MM.1S (cell line): ENCODE data around the gene SLC29A3.

Experiments used
- DNase-seq: peaks from one replicate; pipeline ENCODE4 v3.0.0-alpha.2; 2015
- H2AFZ ChIP-seq: fragments of 300-600 bp; sonication (generic); 2 replicates; pipeline ENCODE4 v1.6.0; 2016; ENCODE audit warnings: antibody characterized with exemption, low read length
- H3F3A ChIP-seq: fragments of 300-600 bp; sonication (generic); 2 replicates; pipeline ENCODE4 v1.6.1; 2016; ENCODE audit warnings: mild to moderate bottlenecking, antibody characterized with exemption, low read length, moderate library complexity, mixed read lengths; ENCODE audit not compliant: insufficient read depth
- H3K27ac ChIP-seq: fragments of 300-600 bp; sonication (generic); 2 replicates; pipeline ENCODE4 v1.5.1; 2016; ENCODE audit warnings: mild to moderate bottlenecking, low read length
- H3K27me3 ChIP-seq: fragments of 300-600 bp; sonication (generic); replicated peaks from 2 replicates; pipeline ENCODE4 v1.6.0; 2016; ENCODE audit warnings: low read length; ENCODE audit not compliant: insufficient read depth
- H3K36me3 ChIP-seq: fragments of 300-600 bp; sonication (generic); replicated peaks from 2 replicates; pipeline ENCODE4 v1.6.1; 2016; ENCODE audit warnings: mild to moderate bottlenecking, low read length, mixed read lengths; ENCODE audit not compliant: insufficient read depth
- H3K4me1 ChIP-seq: fragments of 300-600 bp; sonication (generic); 2 replicates; pipeline ENCODE4 v1.6.1; 2016; ENCODE audit warnings: low read length, mixed read lengths
- H3K4me2 ChIP-seq: fragments of 300-600 bp; sonication (generic); 2 replicates; pipeline ENCODE4 v1.6.0; 2016; ENCODE audit warnings: low read depth, low read length
- H3K4me3 ChIP-seq: fragments of 300-600 bp; sonication (generic); 2 replicates; pipeline ENCODE4 v1.5.1; 2016; ENCODE audit warnings: low read length, mixed read lengths
- H3K79me2 ChIP-seq: fragments of 300-600 bp; sonication (generic); 2 replicates; pipeline ENCODE4 v1.6.1; 2016; ENCODE audit warnings: mixed run types, low read length, mixed read lengths
- H3K9ac ChIP-seq: fragments of 300-600 bp; sonication (generic); 2 replicates; pipeline ENCODE4 v1.6.1; 2016; ENCODE audit warnings: low read length, mixed read lengths
- H3K9me2 ChIP-seq: fragments of 300-600 bp; sonication (generic); replicated peaks from 2 replicates; pipeline ENCODE4 v1.6.1; 2016; ENCODE audit warnings: mild to moderate bottlenecking, low read length, mixed read lengths; ENCODE audit not compliant: insufficient read depth
- H3K9me3 ChIP-seq: fragments of 300-600 bp; sonication (generic); replicated peaks from 2 replicates; pipeline ENCODE4 v1.6.1; 2016; ENCODE audit warnings: mild to moderate bottlenecking, low read length, mixed read lengths; ENCODE audit not compliant: insufficient read depth
- H4K20me1 ChIP-seq: fragments of 300-600 bp; sonication (generic); 2 replicates; pipeline ENCODE4 v1.6.1; 2016; ENCODE audit warnings: mild to moderate bottlenecking, low read length, moderate library complexity, mixed read lengths; ENCODE audit not compliant: insufficient read depth
- EZH2 ChIP-seq: fragments of 300-600 bp; sonication (generic); optimal IDR thresholded peaks from 2 replicates; pipeline ENCODE3; 2017; ENCODE audit warnings: low read depth, mild to moderate bottlenecking, antibody characterized with exemption, low read length, mixed read lengths
- EZH2phosphoT487 ChIP-seq: fragments of 300-600 bp; sonication (generic); IDR thresholded peaks from 2 replicates; pipeline ENCODE4 v1.6.1; 2018; ENCODE audit warnings: antibody characterized with exemption, low read length
- TF ChIP-seq, protein P1 (sequence below): fragments of 300-600 bp; sonication (generic); IDR thresholded peaks from 2 replicates; pipeline ENCODE4 v1.5.1; 2016; ENCODE audit warnings: antibody characterized with exemption, low read length, mixed read lengths

SLC29A3 gene

DNA sequence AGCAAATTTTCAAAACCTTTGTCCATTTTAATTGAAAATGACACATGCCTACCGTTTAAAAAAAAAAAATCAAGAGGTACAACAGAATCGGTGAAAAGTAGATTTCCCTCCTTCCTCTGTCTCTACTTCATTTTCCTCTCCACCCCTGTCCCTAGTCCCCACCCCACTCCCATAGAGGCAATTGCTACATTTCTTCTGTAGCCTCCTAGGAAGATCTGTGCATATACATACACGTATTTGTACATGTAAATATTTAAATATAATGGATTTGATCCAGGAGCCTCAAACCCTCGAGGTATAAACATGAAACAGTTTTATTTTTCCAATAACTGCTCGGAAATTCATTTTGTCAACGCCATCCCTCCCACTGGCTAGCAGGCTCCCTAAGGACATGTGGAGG lies 14.1 kb upstream of the SLC29A3 start:
- Histone ChIP-seq H2AFZ (no peak overlapping the region), H3K4me3 (no peak overlapping the region), H3K4me2 (no peak overlapping the region), H3K27me3 (peaks cover 35% of the 10 kb centered on the region), H3K9ac (no peak overlapping the region), H3K9me3 (no peaks in the 10 kb centered on the region), H3K9me2 (no peaks in the 10 kb centered on the region), H3K4me1 (0 out of 2 replicates have a peak, but pooled peaks cover 3% of the 10 kb centered on the region), H3K79me2 (no peaks in the 10 kb centered on the region), H3F3A (no peaks in the 10 kb centered on the region), H4K20me1 (no peaks in the 10 kb centered on the region), H3K27ac (no peak overlapping the region), H3K36me3 (no peaks in the 10 kb centered on the region)
- no peak for DNase-seq
- no peak for TF ChIP-seq EZH2phosphoT487
- TF ChIP-seq EZH2 = no peak
- TF ChIP-seq, protein P1, sequence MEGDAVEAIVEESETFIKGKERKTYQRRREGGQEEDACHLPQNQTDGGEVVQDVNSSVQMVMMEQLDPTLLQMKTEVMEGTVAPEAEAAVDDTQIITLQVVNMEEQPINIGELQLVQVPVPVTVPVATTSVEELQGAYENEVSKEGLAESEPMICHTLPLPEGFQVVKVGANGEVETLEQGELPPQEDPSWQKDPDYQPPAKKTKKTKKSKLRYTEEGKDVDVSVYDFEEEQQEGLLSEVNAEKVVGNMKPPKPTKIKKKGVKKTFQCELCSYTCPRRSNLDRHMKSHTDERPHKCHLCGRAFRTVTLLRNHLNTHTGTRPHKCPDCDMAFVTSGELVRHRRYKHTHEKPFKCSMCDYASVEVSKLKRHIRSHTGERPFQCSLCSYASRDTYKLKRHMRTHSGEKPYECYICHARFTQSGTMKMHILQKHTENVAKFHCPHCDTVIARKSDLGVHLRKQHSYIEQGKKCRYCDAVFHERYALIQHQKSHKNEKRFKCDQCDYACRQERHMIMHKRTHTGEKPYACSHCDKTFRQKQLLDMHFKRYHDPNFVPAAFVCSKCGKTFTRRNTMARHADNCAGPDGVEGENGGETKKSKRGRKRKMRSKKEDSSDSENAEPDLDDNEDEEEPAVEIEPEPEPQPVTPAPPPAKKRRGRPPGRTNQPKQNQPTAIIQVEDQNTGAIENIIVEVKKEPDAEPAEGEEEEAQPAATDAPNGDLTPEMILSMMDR = no peak

DNA sequence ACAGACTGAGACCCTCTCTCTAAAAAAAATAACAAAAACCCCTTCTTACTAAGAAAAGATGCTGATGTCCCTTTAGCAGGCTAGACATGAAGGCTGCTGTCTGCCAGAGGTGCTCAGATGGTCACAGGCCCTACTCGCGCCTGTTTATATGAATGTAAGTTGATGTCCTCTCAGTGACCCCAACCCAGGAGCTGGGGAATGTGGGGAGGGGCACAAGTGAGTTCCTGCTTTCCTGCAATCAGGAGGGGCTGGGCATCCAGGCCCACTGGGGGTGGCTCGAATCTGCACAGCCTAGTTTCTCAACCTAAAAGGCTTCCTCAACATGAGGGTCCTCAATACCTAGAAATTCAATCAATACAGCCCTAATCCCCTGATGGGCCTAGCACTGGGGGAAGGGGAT lies 12.1 kb upstream of the SLC29A3 start:
- Histone ChIP-seq H3K4me2 (no peak overlapping the region), H3K79me2 (no peaks in the 10 kb centered on the region), H2AFZ (no peak overlapping the region), H3K27me3 (peaks cover 15% of the 10 kb centered on the region), H3K9me2 (no peaks in the 10 kb centered on the region), H3K9ac (no peak overlapping the region), H4K20me1 (no peaks in the 10 kb centered on the region), H3K36me3 (no peaks in the 10 kb centered on the region), H3K4me3 (no peak overlapping the region), H3K27ac (no peak overlapping the region), H3K4me1 (0 out of 2 replicates have a peak, but pooled peaks cover 3% of the 10 kb centered on the region), H3F3A (no peaks in the 10 kb centered on the region), H3K9me3 (no peaks in the 10 kb centered on the region)
- DNase-seq = no peak
- no peak for TF ChIP-seq EZH2phosphoT487
- TF ChIP-seq EZH2 = no peak
- TF ChIP-seq, protein P1 = no peak

DNA sequence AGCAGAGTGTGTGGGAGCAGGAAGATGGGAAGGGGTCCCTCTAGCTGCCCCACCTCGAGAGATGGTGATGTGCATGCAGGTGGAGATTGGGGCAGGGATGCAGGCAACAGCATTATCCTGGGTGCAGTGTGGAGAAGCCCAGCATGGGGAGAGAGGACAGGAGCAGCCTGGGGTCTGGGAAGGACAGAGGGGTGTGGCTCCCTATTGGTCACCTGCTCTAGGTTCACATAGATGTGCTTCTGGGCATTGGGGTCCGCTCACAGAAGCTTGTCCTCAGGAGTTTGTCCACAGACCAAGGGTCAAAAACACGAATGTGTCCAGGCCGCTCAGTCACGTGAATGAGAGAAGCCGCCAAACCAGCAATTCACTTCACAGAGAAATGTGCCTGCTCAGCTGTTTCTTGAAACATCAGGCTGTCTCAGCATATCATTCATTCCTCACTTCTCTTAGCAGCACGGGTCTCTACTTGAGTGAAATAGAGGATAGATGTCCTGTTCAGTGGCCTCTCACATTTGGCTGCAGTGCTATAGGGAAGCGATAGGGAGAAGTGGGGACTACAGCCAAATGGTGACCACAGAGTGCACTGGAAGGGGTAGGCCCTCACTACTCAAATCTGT lies 11.5 kb upstream of the SLC29A3 start:
- no peak overlapping the region for H3K4me2 ChIP-seq
- no peak overlapping the region for H3K4me3 ChIP-seq
- 0 out of 2 replicates have a peak, but pooled peaks cover 3% of the 10 kb centered on the region for H3K4me1 ChIP-seq
- peaks cover 9% of the 10 kb centered on the region; the same call in 1 of the 2 replicates for H3K27me3 ChIP-seq
- no peak overlapping the region for H2AFZ ChIP-seq
- TF ChIP-seq, protein P1 = no peak
- TF ChIP-seq EZH2 (no peak), EZH2phosphoT487 (no peak)
- no peaks in the 10 kb centered on the region for H3K36me3 ChIP-seq
- no peak for DNase-seq
- H3K9me3 ChIP-seq = no peaks in the 10 kb centered on the region
- no peak overlapping the region for H3K27ac ChIP-seq
- H3K79me2 ChIP-seq = no peaks in the 10 kb centered on the region
- H3K9me2 ChIP-seq = no peaks in the 10 kb centered on the region
- no peaks in the 10 kb centered on the region for H3F3A ChIP-seq
- no peaks in the 10 kb centered on the region for H4K20me1 ChIP-seq
- no peak overlapping the region for H3K9ac ChIP-seq
